Keratinocyte (primary cell): ENCODE results near the gene TMEM204. TPM values are rescaled to one million over a fixed set of nuclear protein-coding genes. Genes with fewer than 3 reads are reported as not detected.

Experiments used
- DNase-seq: peaks from one replicate; pipeline ENCODE4 v3.0.0-alpha.2; 2011; ENCODE audit warnings: low read depth, missing footprints, low spot score
- FAIRE-seq: peaks from 2 replicates; lab custom pipeline; 2011; peaks lifted over from hg19 to GRCh38; lab: Jason Lieb, UNC
- H2AFZ ChIP-seq: 2 replicates; pipeline ENCODE4 v1.6.0; 2012; ENCODE audit warnings: low read length, control low read depth, inconsistent platforms; ENCODE audit not compliant: control insufficient read depth
- H3K27ac ChIP-seq: 2 replicates; pipeline ENCODE4 v1.5.1; 2011; ENCODE audit warnings: low read length; ENCODE audit not compliant: control insufficient read depth, insufficient read depth
- H3K27me3 ChIP-seq: 3 replicates; pipeline ENCODE4 v1.6.0; 2011; ENCODE audit warnings: low read length; ENCODE audit not compliant: control insufficient read depth, insufficient read depth; ENCODE audit errors: extremely low read depth
- H3K36me3 ChIP-seq, 2 experiments: 2 replicates in 1 of 2; 3 replicates in 1 of 2; pipeline ENCODE4 v1.5.1; 2011; ENCODE audit warnings: low read length in 2 of 2, mild to moderate bottlenecking in 1 of 2; ENCODE audit not compliant: control insufficient read depth in 2 of 2, insufficient read depth in 2 of 2; ENCODE audit errors: extremely low read depth in 1 of 2
- H3K4me1 ChIP-seq: 3 replicates; pipeline ENCODE4 v1.5.1; 2011; ENCODE audit warnings: low read length; ENCODE audit not compliant: control insufficient read depth, insufficient read depth; ENCODE audit errors: extremely low read depth
- H3K4me2 ChIP-seq: 3 replicates; pipeline ENCODE4 v1.6.0; 2011; ENCODE audit warnings: low read depth, low read length; ENCODE audit not compliant: control insufficient read depth, insufficient read depth; ENCODE audit errors: extremely low read depth
- H3K4me3 ChIP-seq, 3 experiments: fragments of 200-600 bp in 1 of 3; sonication (generic) in 1 of 3; 2 replicates in 2 of 3; 3 replicates in 1 of 3; pipeline ENCODE4 v1.5.1; 2011 to 2016; ENCODE audit warnings: low read length in 3 of 3, mild to moderate bottlenecking in 3 of 3, control low read depth in 2 of 3, inconsistent platforms in 1 of 3, low read depth in 1 of 3, mixed read lengths in 1 of 3, mixed run types in 1 of 3, moderate library complexity in 1 of 3; ENCODE audit not compliant: control insufficient read depth in 2 of 3, insufficient read depth in 2 of 3; ENCODE audit errors: extremely low read depth in 1 of 3
- H3K79me2 ChIP-seq: 2 replicates; pipeline ENCODE4 v1.6.0; 2012; ENCODE audit warnings: low read length; ENCODE audit not compliant: control insufficient read depth, insufficient read depth
- H3K9ac ChIP-seq: 3 replicates; pipeline ENCODE4 v1.6.0; 2011; ENCODE audit warnings: low read length; ENCODE audit not compliant: control insufficient read depth, insufficient read depth; ENCODE audit errors: extremely low read depth
- H3K9me1 ChIP-seq: 3 replicates; pipeline ENCODE4 v1.6.0; 2011; ENCODE audit warnings: low read length; ENCODE audit not compliant: control insufficient read depth, insufficient read depth; ENCODE audit errors: extremely low read depth
- H3K9me3 ChIP-seq: 2 replicates; pipeline ENCODE4 v1.5.1; 2012; ENCODE audit warnings: low read depth, low read length; ENCODE audit not compliant: control insufficient read depth
- H4K20me1 ChIP-seq: 3 replicates; pipeline ENCODE4 v1.6.0; 2011; ENCODE audit warnings: low read length; ENCODE audit not compliant: control insufficient read depth, insufficient read depth; ENCODE audit errors: extremely low read depth
- CTCF ChIP-seq, 3 experiments: IDR thresholded peaks in 1 of 3; conservative IDR thresholded peaks in 1 of 3; optimal IDR thresholded peaks in 1 of 3; 2 replicates in 2 of 3; 3 replicates in 1 of 3; pipeline versions ENCODE3 to v1.5.1; 2011; ENCODE audit warnings: low read length in 3 of 3, mild to moderate bottlenecking in 3 of 3, moderate library complexity in 2 of 3, control low read depth in 1 of 3, inconsistent platforms in 1 of 3; ENCODE audit not compliant: insufficient read depth in 2 of 3; ENCODE audit errors: extremely low read depth in 1 of 3
- EZH2 ChIP-seq: IDR thresholded peaks from one replicate; pipeline ENCODE4 v1.6.1; 2012; ENCODE audit warnings: inconsistent platforms, mild to moderate bottlenecking, low read length, moderate library complexity
- dilution Hi-C: fragments of 300-500 bp; cut with MboI; formaldehyde crosslinking; loops from one replicate; pipeline ENCODE4 v1.7.0; 2020; ENCODE audit warnings: low sequenced_read_pairs; ENCODE audit not compliant: extremely low pct_ligation_motif_present
- polyA plus RNA-seq, 5 experiments: library from polyadenylated mRNA; depleted of rRNA in 3 of 5; stranded (reverse) in 3 of 5; stranded (forward) in 1 of 5; unstranded in 1 of 5; fragments of >200 nt; gene quantifications; 1 replicate in 1 of 5; 2 replicates in 3 of 5; 3 replicates in 1 of 5; pipeline versions ENCODE4 v1.2.1 to v1.2.3, GENCODE V29; 2011 to 2012; ENCODE audit warnings: missing spikeins in 2 of 5, low read depth in 1 of 5, low replicate concordance in 1 of 5

TMEM204 gene
- polyA plus RNA-seq, 1 donor (not counting 4 experiments of a cell fraction or from before 2014, with no cell fraction given) = 1.0 TPM

- Histone ChIP-seq H3K4me3 (no peak overlapping the region), H3K9ac (no peak overlapping the region), H3K4me2 (no peak overlapping the region), H3K9me3 (no peaks in the 10 kb centered on the region), H3K9me1 (no peaks in the 10 kb centered on the region), H3K4me1 (no peaks in the 10 kb centered on the region), H3K27me3 (no peaks in the 10 kb centered on the region), H2AFZ (no peak overlapping the region), H3K27ac (no peak overlapping the region), H3K36me3 (peaks cover 3 to 4% of the 10 kb centered on the region in 2 experiments), H4K20me1 (no peaks in the 10 kb centered on the region), H3K79me2 (no peaks in the 10 kb centered on the region)
- TF ChIP-seq EZH2 (no peak), CTCF (optimal IDR thresholded peaks at IDR 0.05 in 1 of 3, IDR thresholded peaks at IDR 0.05 in 1 of 3, conservative IDR thresholded peaks at IDR 0.05 in 1 of 3; ENCODE audit: extremely low read depth in 1 of 3, insufficient read depth in 2 of 3, low read length in 3 of 3) (no peak)
- no peak for DNase-seq
- FAIRE-seq = no peak
- dilution Hi-C loops = no loop called here
Measured at GRCh38 chr16:1601031-1601430, 67.6 kb downstream of the TMEM204 start.

GRCh38 chr16:1601489-1601888, 68.0 kb downstream of the TMEM204 start:
- FAIRE-seq (no peak), DNase-seq (no peak)
- Histone ChIP-seq H3K36me3 (peaks cover 3 to 4% of the 10 kb centered on the region in 2 experiments), H3K4me3 (no peak overlapping the region), H3K9ac (no peak overlapping the region), H2AFZ (no peak overlapping the region), H3K27ac (no peak overlapping the region), H3K9me1 (no peaks in the 10 kb centered on the region), H3K4me2 (no peak overlapping the region), H3K27me3 (no peaks in the 10 kb centered on the region), H3K4me1 (no peaks in the 10 kb centered on the region), H4K20me1 (no peaks in the 10 kb centered on the region), H3K79me2 (no peaks in the 10 kb centered on the region), H3K9me3 (no peaks in the 10 kb centered on the region)
- no peak for TF ChIP-seq CTCF (optimal IDR thresholded peaks at IDR 0.05 in 1 of 3, IDR thresholded peaks at IDR 0.05 in 1 of 3, conservative IDR thresholded peaks at IDR 0.05 in 1 of 3; ENCODE audit: extremely low read depth in 1 of 3, insufficient read depth in 2 of 3, low read length in 3 of 3)
- dilution Hi-C loops = no loop called here
